Sigmoid colon (tissue), 4 donors: Measurements from ENCODE around the gene PLB1.

ENCODE experiments used
- CTCF ChIP-seq, 4 experiments: fragments of 450-650 bp in 3 of 4; fragments of 200-600 bp in 1 of 4; IDR thresholded peaks; one replicate each; pipeline ENCODE4 v1.5.1; 2016 to 2019; ENCODE audit warnings: antibody characterized with exemption in 4 of 4, mild to moderate bottlenecking in 3 of 4, moderate library complexity in 2 of 4
- EP300 ChIP-seq, 4 donors: sonication (generic); formaldehyde crosslinking; IDR thresholded peaks; one replicate each; pipeline ENCODE4 v1.6.1; 2017; ENCODE audit warnings: antibody characterized with exemption in 4 of 4
- POLR2A ChIP-seq, 2 donors: fragments of 450-650 bp; IDR thresholded peaks; one replicate each; pipeline ENCODE4 v1.6.1; 2016; ENCODE audit warnings: antibody characterized with exemption in 2 of 2, mild to moderate bottlenecking in 2 of 2, moderate library complexity in 2 of 2
- POLR2AphosphoS5 ChIP-seq, 4 donors: sonication (generic); formaldehyde crosslinking; IDR thresholded peaks; one replicate each; pipeline ENCODE4 v1.6.1; 2017; ENCODE audit warnings: antibody characterized with exemption in 4 of 4

DNA sequence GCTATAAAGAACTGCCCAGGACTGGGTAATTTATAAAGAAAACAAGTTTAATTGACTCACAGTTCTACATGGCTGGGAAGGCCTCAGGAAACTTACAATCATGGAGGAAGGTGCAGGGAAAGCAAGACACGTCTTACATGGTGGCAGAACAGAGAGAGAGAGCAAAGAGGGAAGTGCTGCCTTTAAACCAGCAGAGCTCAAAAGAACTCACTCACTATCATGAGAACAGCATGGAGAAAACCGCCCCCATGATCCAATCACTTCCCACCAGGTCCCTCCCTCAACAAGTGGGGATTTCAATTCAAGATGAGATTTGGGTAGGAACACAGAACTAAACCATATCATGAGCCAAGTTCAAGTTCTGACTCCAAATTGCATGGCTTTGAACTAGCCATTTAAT, 193.0 kb downstream of the PLB1 start:
- TF ChIP-seq POLR2AphosphoS5 (IDR thresholded peaks at IDR 0.05) (no peak), CTCF (IDR thresholded peaks at IDR 0.05) (no peak), POLR2A (IDR thresholded peaks at IDR 0.05) (no peak), EP300 (IDR thresholded peaks at IDR 0.05) (no peak)
